ENCODE measurements around the gene KCNJ2.

DNA sequence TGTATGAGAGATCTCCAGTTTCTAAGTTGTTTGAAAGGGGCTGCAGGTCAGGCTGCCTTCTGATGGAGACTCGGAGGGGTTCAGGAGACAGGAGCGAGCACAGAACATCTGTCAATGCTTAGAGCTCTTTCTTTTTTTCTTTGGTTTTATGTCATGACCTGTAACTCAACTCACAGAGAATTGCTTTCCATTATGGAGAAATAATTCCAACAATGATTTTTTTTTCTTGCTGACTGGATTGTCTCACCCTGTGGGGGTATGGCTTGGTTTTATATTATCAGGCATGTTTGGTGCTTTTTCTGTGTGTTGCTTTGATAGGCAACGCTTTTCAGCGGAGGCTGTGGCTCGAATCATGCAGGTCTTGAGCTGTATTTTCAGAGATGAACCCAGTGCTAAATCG, 10.7 kb upstream of the KCNJ2 start:
- no peak for TF ChIP-seq POLR2AphosphoS5 (IDR thresholded peaks at IDR 0.05; ENCODE audit: low read depth, low read length)
- TF ChIP-seq POLR2A (IDR thresholded peaks at IDR 0.05; ENCODE audit: low read depth, low read length) = no peak
- TF ChIP-seq TAF1 (IDR thresholded peaks at IDR 0.05; ENCODE audit: borderline replicate concordance, low read depth, low read length) = no peak

All from GM12892 (cell line).